DOHH2 (cell line): ENCODE measurements around the gene UTS2R.

ENCODE experiments used
- H3F3A ChIP-seq: fragments of 200-600 bp; sonication (generic), shearing (Covaris generic); 2 replicates; pipeline ENCODE4 v1.6.0; 2016; ENCODE audit warnings: antibody characterized with exemption, mild to moderate bottlenecking; ENCODE audit not compliant: control insufficient read depth, insufficient read depth
- H3K27ac ChIP-seq: fragments of 200-600 bp; sonication (generic); 2 replicates; pipeline ENCODE4 v1.5.1; 2014; ENCODE audit warnings: low read depth, mild to moderate bottlenecking, low read length, moderate library complexity
- H3K27me3 ChIP-seq: fragments of 200-600 bp; sonication (generic); 2 replicates; pipeline ENCODE4 v1.6.1; 2014; ENCODE audit warnings: mild to moderate bottlenecking, low read length, mixed read lengths; ENCODE audit not compliant: control insufficient read depth
- H3K36me3 ChIP-seq: fragments of 200-600 bp; sonication (generic); 2 replicates; pipeline ENCODE4 v1.6.1; 2014; ENCODE audit warnings: mild to moderate bottlenecking, low read length, moderate library complexity, mixed read lengths; ENCODE audit not compliant: control insufficient read depth
- H3K4me1 ChIP-seq: fragments of 200-600 bp; sonication (generic); 2 replicates; pipeline ENCODE4 v1.6.1; 2014; ENCODE audit warnings: mild to moderate bottlenecking, low read length, mixed read lengths; ENCODE audit not compliant: control insufficient read depth
- H3K4me2 ChIP-seq: fragments of 200-600 bp; sonication (generic); 2 replicates; pipeline ENCODE4 v1.6.0; 2014; ENCODE audit warnings: mild to moderate bottlenecking, low read length, moderate library complexity
- H3K4me3 ChIP-seq: fragments of 200-600 bp; sonication (generic); 2 replicates; pipeline ENCODE4 v1.5.1; 2014; ENCODE audit warnings: mild to moderate bottlenecking, low read length, mixed read lengths
- H3K79me2 ChIP-seq: fragments of 200-600 bp; sonication (generic); 2 replicates; pipeline ENCODE4 v1.6.1; 2014; ENCODE audit warnings: mild to moderate bottlenecking, low read length, mixed read lengths; ENCODE audit not compliant: control insufficient read depth
- H3K9me2 ChIP-seq: fragments of 200-600 bp; sonication (generic); replicated peaks from 2 replicates; pipeline ENCODE4 v1.6.1; 2014; ENCODE audit warnings: mild to moderate bottlenecking, low read length, mixed read lengths; ENCODE audit not compliant: control insufficient read depth
- H3K9me3 ChIP-seq: fragments of 200-600 bp; sonication (generic); 2 replicates; pipeline ENCODE4 v1.6.1; 2014; ENCODE audit warnings: antibody characterized with exemption, low read length, mixed read lengths; ENCODE audit not compliant: control insufficient read depth, insufficient read depth
- H4K20me1 ChIP-seq: fragments of 200-600 bp; sonication (generic); 2 replicates; pipeline ENCODE4 v1.6.0; 2014; ENCODE audit warnings: low read depth, mild to moderate bottlenecking, antibody characterized with exemption, low read length, moderate library complexity; ENCODE audit not compliant: control insufficient read depth, insufficient read depth
- EZH2phosphoT487 ChIP-seq: fragments of 200-600 bp; sonication (generic); IDR thresholded peaks from 2 replicates; pipeline ENCODE4 v1.6.1; 2017; ENCODE audit warnings: borderline replicate concordance, mild to moderate bottlenecking, antibody characterized with exemption, low read length, moderate library complexity, mixed read lengths
- TF ChIP-seq, protein P1 (sequence below): fragments of 200-600 bp; sonication (generic); IDR thresholded peaks from one replicate; pipeline ENCODE4 v1.5.1; 2014; ENCODE audit warnings: antibody characterized with exemption, mild to moderate bottlenecking, low read depth, low read length; ENCODE audit not compliant: poor library complexity, severe bottlenecking

Gene UTS2R

GRCh38 chr17:82386881-82387704 is 15.5 kb downstream of the UTS2R start:
- TF ChIP-seq, protein P1, sequence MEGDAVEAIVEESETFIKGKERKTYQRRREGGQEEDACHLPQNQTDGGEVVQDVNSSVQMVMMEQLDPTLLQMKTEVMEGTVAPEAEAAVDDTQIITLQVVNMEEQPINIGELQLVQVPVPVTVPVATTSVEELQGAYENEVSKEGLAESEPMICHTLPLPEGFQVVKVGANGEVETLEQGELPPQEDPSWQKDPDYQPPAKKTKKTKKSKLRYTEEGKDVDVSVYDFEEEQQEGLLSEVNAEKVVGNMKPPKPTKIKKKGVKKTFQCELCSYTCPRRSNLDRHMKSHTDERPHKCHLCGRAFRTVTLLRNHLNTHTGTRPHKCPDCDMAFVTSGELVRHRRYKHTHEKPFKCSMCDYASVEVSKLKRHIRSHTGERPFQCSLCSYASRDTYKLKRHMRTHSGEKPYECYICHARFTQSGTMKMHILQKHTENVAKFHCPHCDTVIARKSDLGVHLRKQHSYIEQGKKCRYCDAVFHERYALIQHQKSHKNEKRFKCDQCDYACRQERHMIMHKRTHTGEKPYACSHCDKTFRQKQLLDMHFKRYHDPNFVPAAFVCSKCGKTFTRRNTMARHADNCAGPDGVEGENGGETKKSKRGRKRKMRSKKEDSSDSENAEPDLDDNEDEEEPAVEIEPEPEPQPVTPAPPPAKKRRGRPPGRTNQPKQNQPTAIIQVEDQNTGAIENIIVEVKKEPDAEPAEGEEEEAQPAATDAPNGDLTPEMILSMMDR = no peak
- TF ChIP-seq EZH2phosphoT487 = no peak
- Histone ChIP-seq H4K20me1 (no peaks in the 10 kb centered on the region), H3K4me2 (no peak overlapping the region), H3K36me3 (no peaks in the 10 kb centered on the region), H3K79me2 (no peaks in the 10 kb centered on the region), H3K27ac (no peak overlapping the region), H3K4me3 (no peak overlapping the region), H3K9me2 (no peaks in the 10 kb centered on the region), H3K27me3 (no peaks in the 10 kb centered on the region), H3F3A (no peaks in the 10 kb centered on the region), H3K4me1 (no peaks in the 10 kb centered on the region), H3K9me3 (no peaks in the 10 kb centered on the region)

DNA sequence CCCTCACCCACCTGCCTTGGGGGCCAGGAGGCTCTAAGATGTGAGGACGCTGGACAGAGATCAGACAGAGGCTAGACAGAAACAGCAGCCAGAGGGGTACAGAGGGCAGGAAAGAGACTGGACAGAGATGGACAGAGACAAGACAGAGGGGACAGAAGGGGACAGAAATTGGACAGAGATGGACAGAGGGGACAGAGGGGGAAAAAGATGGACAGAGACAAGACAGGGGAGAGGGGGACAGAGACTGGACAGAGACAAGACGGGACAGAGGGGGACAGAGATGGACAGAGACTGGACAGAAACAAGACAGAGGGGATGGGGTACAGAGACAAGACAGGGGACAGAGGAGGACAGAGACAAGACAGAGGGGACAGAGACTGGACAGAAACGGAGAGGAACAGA is 16.1 kb downstream of the UTS2R start:
- H3K9me3 ChIP-seq = no peaks in the 10 kb centered on the region
- no peak overlapping the region for H3K4me2 ChIP-seq
- H3K9me2 ChIP-seq = no peaks in the 10 kb centered on the region
- no peak overlapping the region for H3K4me3 ChIP-seq
- TF ChIP-seq, protein P1 = no peak
- no peak for TF ChIP-seq EZH2phosphoT487
- no peaks in the 10 kb centered on the region for H3F3A ChIP-seq
- no peaks in the 10 kb centered on the region for H3K4me1 ChIP-seq
- no peaks in the 10 kb centered on the region for H3K27me3 ChIP-seq
- no peaks in the 10 kb centered on the region for H3K79me2 ChIP-seq
- H3K36me3 ChIP-seq = no peaks in the 10 kb centered on the region
- H3K27ac ChIP-seq = no peak overlapping the region
- H4K20me1 ChIP-seq = no peaks in the 10 kb centered on the region

- Histone ChIP-seq H3K27ac (no peak overlapping the region), H3K27me3 (no peaks in the 10 kb centered on the region), H3K9me2 (no peaks in the 10 kb centered on the region), H3K9me3 (no peaks in the 10 kb centered on the region), H3K4me2 (no peak overlapping the region), H3K36me3 (no peaks in the 10 kb centered on the region), H3K4me1 (no peaks in the 10 kb centered on the region), H3K4me3 (no peak overlapping the region), H4K20me1 (no peaks in the 10 kb centered on the region), H3K79me2 (no peaks in the 10 kb centered on the region), H3F3A (no peaks in the 10 kb centered on the region)
- TF ChIP-seq, protein P1 = no peak
- TF ChIP-seq EZH2phosphoT487 = no peak
Measured at GRCh38 chr17:82388223-82388921, 16.8 kb downstream of the UTS2R start.
